Measurements from ENCODE around the gene CHMP3. TPM values are rescaled to one million over a fixed set of nuclear protein-coding genes. Genes with fewer than 3 reads are reported as not detected.

The CHMP3 gene
- total RNA-seq, 5 donors from 2014 or later (not counting 1 experiment from before 2014, with no cell fraction given), result 65.0 to 82.5 (median 68.5) TPM

GRCh38 chr2:86570059-86570458 is 6.8 kb upstream of the CHMP3 start:
- Histone ChIP-seq H3K9me3 (no peaks in the 10 kb centered on the region), H3K36me3 (ENCODE audit: control insufficient read depth in 2 of 2, extremely low read depth in 1 of 2, insufficient read depth in 1 of 2, low read length in 1 of 2) (no peaks in the 10 kb centered on the region), H3K27me3 (replicated peaks in 1 of 2; ENCODE audit: control insufficient read depth in 2 of 2, extremely low read depth in 1 of 2, insufficient read depth in 2 of 2, low read length in 1 of 2) (no peaks in the 10 kb centered on the region), H3K4me1 (ENCODE audit: control insufficient read depth in 1 of 2, extremely low read depth in 1 of 2, insufficient read depth in 2 of 2, low read length in 2 of 2) (no peaks in the 10 kb centered on the region), H3K4me3 (ENCODE audit: control insufficient read depth in 1 of 2, extremely low read depth in 1 of 2, low read length in 1 of 2) (no peak overlapping the region), H3K27ac (ENCODE audit: low read length) (no peak overlapping the region)
- Mint-ChIP-seq H3K4me1 (no peaks in the 10 kb centered on the region), H3K36me3 (no peaks in the 10 kb centered on the region), H3K27me3 (no peaks in the 10 kb centered on the region), H3K9me3 (no peaks in the 10 kb centered on the region), H3K27ac (no peak overlapping the region), H3K4me3 (no peak overlapping the region)
- no peak for DNase-seq
- no peak for ATAC-seq (replicated peaks in 1 of 4)
- 100% methylated on average over 1 of the region's 3 CpGs for WGBS (ENCODE audit: insufficient coverage)
- CTCF ChIA-PET, result interaction anchor here in 1 of 2 donors (0.8 kb wide), 1 partner anchor 28 kb away, joined by 3 read pairs; no protein-coding TSS in a partner anchor
- POLR2A ChIA-PET, result no interaction called here

- DNase-seq (no peak), ATAC-seq (replicated peaks in 1 of 4) (no peak)
- no peaks in the 10 kb centered on the region for H3K9me3 ChIP-seq
- peaks cover 8 to 12% of the 10 kb centered on the region in 2 experiments for H3K4me1 ChIP-seq (ENCODE audit: control insufficient read depth in 1 of 2, extremely low read depth in 1 of 2, insufficient read depth in 2 of 2, low read length in 2 of 2)
- Mint-ChIP-seq H3K36me3 (no peaks in the 10 kb centered on the region), H3K4me3 (no peak overlapping the region), H3K9me3 (no peaks in the 10 kb centered on the region), H3K27me3 (no peaks in the 10 kb centered on the region), H3K27ac (no peak overlapping the region), H3K4me1 (peaks cover 15 to 22% (median 19%) of the 10 kb centered on the region in 3 donors)
- CTCF ChIA-PET, result interaction anchor here in 1 of 2 donors (0.7 kb wide), 1 partner anchor 13 kb away, joined by 3 read pairs; no protein-coding TSS in a partner anchor
- POLR2A ChIA-PET, result no interaction called here
- H3K4me3 ChIP-seq (ENCODE audit: control insufficient read depth in 1 of 2, extremely low read depth in 1 of 2, low read length in 1 of 2), result no peak overlapping the region
- H3K27ac ChIP-seq (ENCODE audit: low read length), result no peak overlapping the region
- H3K36me3 ChIP-seq (ENCODE audit: control insufficient read depth in 2 of 2, extremely low read depth in 1 of 2, insufficient read depth in 1 of 2, low read length in 1 of 2), result no peaks in the 10 kb centered on the region
- H3K27me3 ChIP-seq (replicated peaks in 1 of 2; ENCODE audit: control insufficient read depth in 2 of 2, extremely low read depth in 1 of 2, insufficient read depth in 2 of 2, low read length in 1 of 2), result no peaks in the 10 kb centered on the region
Observed at GRCh38 chr2:86566821-86567190, 3.6 kb upstream of the CHMP3 start.

- H3K4me3 ChIP-seq (ENCODE audit: control insufficient read depth in 1 of 2, extremely low read depth in 1 of 2, low read length in 1 of 2), result no peak overlapping the region
- no peak overlapping the region for H3K4me3 Mint-ChIP-seq
- no peaks in the 10 kb centered on the region for H3K27me3 ChIP-seq (replicated peaks in 1 of 2; ENCODE audit: control insufficient read depth in 2 of 2, extremely low read depth in 1 of 2, insufficient read depth in 2 of 2, low read length in 1 of 2)
- no peak overlapping the region for H3K27ac ChIP-seq (ENCODE audit: low read length)
- 56% methylated on average over 3 of the region's 6 CpGs for WGBS (ENCODE audit: insufficient coverage)
- H3K4me1 Mint-ChIP-seq, result peaks cover 20 to 27% (median 24%) of the 10 kb centered on the region in 3 donors
- POLR2A ChIA-PET, result no interaction called here
- no peaks in the 10 kb centered on the region for H3K27me3 Mint-ChIP-seq
- no peaks in the 10 kb centered on the region for H3K36me3 ChIP-seq (ENCODE audit: control insufficient read depth in 2 of 2, extremely low read depth in 1 of 2, insufficient read depth in 1 of 2, low read length in 1 of 2)
- H3K27ac Mint-ChIP-seq, result no peak overlapping the region
- CTCF ChIA-PET, result interaction anchor here in 1 of 2 donors (0.7 kb wide), 1 partner anchor 13 kb away, joined by 3 read pairs; no protein-coding TSS in a partner anchor
- no peak for DNase-seq
- no peaks in the 10 kb centered on the region for H3K9me3 ChIP-seq
- ATAC-seq (replicated peaks in 1 of 4), result no peak
- no peaks in the 10 kb centered on the region for H3K36me3 Mint-ChIP-seq
- no peaks in the 10 kb centered on the region for H3K9me3 Mint-ChIP-seq
- H3K4me1 ChIP-seq (ENCODE audit: control insufficient read depth in 1 of 2, extremely low read depth in 1 of 2, insufficient read depth in 2 of 2, low read length in 2 of 2), result peaks cover 12 to 13% of the 10 kb centered on the region in 2 experiments
Observed at GRCh38 chr2:86566158-86566820, 3.0 kb upstream of the CHMP3 start.

- Mint-ChIP-seq H3K4me3 (peak overlapping the region; percentile 93 to 96 (median 95)), H3K4me1 (peaks cover 25 to 38% (median 30%) of the 10 kb centered on the region in 3 donors), H3K9me3 (no peaks in the 10 kb centered on the region), H3K27ac (peak overlapping the region; percentile 98 to 99), H3K36me3 (peaks cover 7% of the 10 kb centered on the region), H3K27me3 (no peaks in the 10 kb centered on the region)
- Histone ChIP-seq H3K27me3 (replicated peaks in 1 of 2; ENCODE audit: control insufficient read depth in 2 of 2, extremely low read depth in 1 of 2, insufficient read depth in 2 of 2, low read length in 1 of 2) (no peaks in the 10 kb centered on the region), H3K4me3 (ENCODE audit: control insufficient read depth in 1 of 2, extremely low read depth in 1 of 2, low read length in 1 of 2) (peak overlapping the region; percentile 72 to 95), H3K4me1 (ENCODE audit: control insufficient read depth in 1 of 2, extremely low read depth in 1 of 2, insufficient read depth in 2 of 2, low read length in 2 of 2) (peaks cover 15 to 19% of the 10 kb centered on the region in 2 experiments), H3K9me3 (no peaks in the 10 kb centered on the region), H3K36me3 (ENCODE audit: control insufficient read depth in 2 of 2, extremely low read depth in 1 of 2, insufficient read depth in 1 of 2, low read length in 1 of 2) (peaks cover 0 to 6% of the 10 kb centered on the region in 2 donors), H3K27ac (ENCODE audit: low read length) (peak overlapping the region; percentile 98)
- ATAC-seq (replicated peaks in 1 of 4), result no peak
- CTCF ChIA-PET, result interaction anchor here in 1 of 2 donors (0.6 to 0.8 kb wide), 2 partner anchors 11 to 21 kb away, joined by 3 to 4 read pairs; no protein-coding TSS in a partner anchor
- no peak for DNase-seq
- POLR2A ChIA-PET, result no interaction called here
- 83% methylated on average over 11 of the region's 13 CpGs for WGBS (ENCODE audit: insufficient coverage)
Observed at GRCh38 chr2:86563650-86564061, 413 bp upstream of the CHMP3 start.

GRCh38 chr2:86562485-86562921 is 740 bp downstream of the CHMP3 start:
- peak overlapping the region; percentile 98 to 99 for H3K27ac Mint-ChIP-seq
- 0% methylated on average over 13 of the region's 16 CpGs for WGBS (ENCODE audit: insufficient coverage)
- CTCF ChIA-PET, result no interaction called here

GRCh38 chr2:86557836-86558235 is 5.4 kb downstream of the CHMP3 start:
- no peak overlapping the region for H3K4me3 ChIP-seq (ENCODE audit: control insufficient read depth in 1 of 2, extremely low read depth in 1 of 2, low read length in 1 of 2)
- ATAC-seq (replicated peaks in 1 of 4), result no peak
- no peak overlapping the region for H3K27ac Mint-ChIP-seq
- ChIA-PET CTCF (no interaction called here), POLR2A (no interaction called here)
- peaks cover 35 to 49% (median 46%) of the 10 kb centered on the region in 3 donors for H3K4me1 Mint-ChIP-seq
- H3K9me3 Mint-ChIP-seq, result no peaks in the 10 kb centered on the region
- WGBS (ENCODE audit: insufficient coverage), result no CpG with 5 or more reads among the region's 2 CpGs
- peaks cover 20 to 30% of the 10 kb centered on the region in 2 experiments for H3K4me1 ChIP-seq (ENCODE audit: control insufficient read depth in 1 of 2, extremely low read depth in 1 of 2, insufficient read depth in 2 of 2, low read length in 2 of 2)
- H3K27me3 Mint-ChIP-seq, result no peaks in the 10 kb centered on the region
- DNase-seq, result no peak
- no peak overlapping the region for H3K4me3 Mint-ChIP-seq
- peaks cover 0 to 6% of the 10 kb centered on the region in 2 donors for H3K36me3 ChIP-seq (ENCODE audit: control insufficient read depth in 2 of 2, extremely low read depth in 1 of 2, insufficient read depth in 1 of 2, low read length in 1 of 2)
- no peak overlapping the region for H3K27ac ChIP-seq (ENCODE audit: low read length)
- H3K9me3 ChIP-seq, result no peaks in the 10 kb centered on the region
- H3K36me3 Mint-ChIP-seq, result peaks cover 12% of the 10 kb centered on the region
- H3K27me3 ChIP-seq (replicated peaks in 1 of 2; ENCODE audit: control insufficient read depth in 2 of 2, extremely low read depth in 1 of 2, insufficient read depth in 2 of 2, low read length in 1 of 2), result no peaks in the 10 kb centered on the region

More at GRCh38 chr2:86562485-86562921, 740 bp downstream of the CHMP3 start:
- Histone ChIP-seq H3K4me3 (ENCODE audit: control insufficient read depth in 1 of 2, extremely low read depth in 1 of 2, low read length in 1 of 2) (peak overlapping the region; percentile 72 to 95), H3K4me1 (ENCODE audit: control insufficient read depth in 1 of 2, extremely low read depth in 1 of 2, insufficient read depth in 2 of 2, low read length in 2 of 2) (peaks cover 15 to 20% of the 10 kb centered on the region in 2 experiments), H3K27ac (ENCODE audit: low read length) (peak overlapping the region; percentile 98), H3K36me3 (ENCODE audit: control insufficient read depth in 2 of 2, extremely low read depth in 1 of 2, insufficient read depth in 1 of 2, low read length in 1 of 2) (peaks cover 0 to 6% of the 10 kb centered on the region in 2 donors), H3K9me3 (no peaks in the 10 kb centered on the region), H3K27me3 (replicated peaks in 1 of 2; ENCODE audit: control insufficient read depth in 2 of 2, extremely low read depth in 1 of 2, insufficient read depth in 2 of 2, low read length in 1 of 2) (no peaks in the 10 kb centered on the region)
- H3K9me3 Mint-ChIP-seq, result no peaks in the 10 kb centered on the region
- H3K4me3 Mint-ChIP-seq, result peak overlapping the region; percentile 93 to 96 (median 95)
- no peak for DNase-seq
- no peak for ATAC-seq (replicated peaks in 1 of 4)
- H3K36me3 Mint-ChIP-seq, result peaks cover 7% of the 10 kb centered on the region
- POLR2A ChIA-PET, result interaction anchor here in 1 of 2 donors (0.6 to 1.0 kb wide), 3 partner anchors 11 to 120 kb away, joined by 3 to 6 read pairs (median 4); no protein-coding TSS in a partner anchor
- H3K4me1 Mint-ChIP-seq, result peaks cover 25 to 38% (median 30%) of the 10 kb centered on the region in 3 donors
- no peaks in the 10 kb centered on the region for H3K27me3 Mint-ChIP-seq
